H1 (cell line): ENCODE results near the gene CEP70. TPM values are rescaled to one million over a fixed set of nuclear protein-coding genes. Genes with fewer than 3 reads are reported as not detected.
"Not testable (repeated sequence)": the region's sequence is repeated elsewhere in the genome, so short reads cannot be mapped to it uniquely, and the experiment has no call there.

ENCODE experiments used
- CTCF ChIA-PET: fragments of 300-600 bp; sonication (Branson Sonifier 250); formaldehyde crosslinking; loops from one replicate; lab custom pipeline; 2021; ENCODE audit not compliant: partially characterized antibody; lab: Charles Lee
- POLR2A ChIA-PET: fragments of 300-600 bp; sonication (Branson Sonifier 250); formaldehyde crosslinking; loops from one replicate; lab custom pipeline; 2021; ENCODE audit warnings: inconsistent platforms; ENCODE audit not compliant: partially characterized antibody; lab: Charles Lee
- DNase-seq, 2 experiments: peaks; one replicate each; pipeline versions ENCODE4 v3.0.0 to v3.0.0-alpha.2; 2010 to 2022; ENCODE audit warnings: low spot score in 2 of 2, low read depth in 1 of 2, mixed read lengths in 1 of 2
- FAIRE-seq: peaks from 2 replicates; lab custom pipeline; 2011; peaks lifted over from hg19 to GRCh38; lab: Jason Lieb, UNC
- H2AFZ ChIP-seq: 2 replicates; pipeline ENCODE4 v1.8.1; 2012; ENCODE audit warnings: low read length, inconsistent platforms
- H2AK5ac ChIP-seq: 2 replicates; pipeline ENCODE4 v1.6.1; 2013; ENCODE audit warnings: low read depth, low read length
- H2BK120ac ChIP-seq: replicated peaks from 2 replicates; pipeline ENCODE3; 2013; ENCODE audit warnings: low read depth, low read length, inconsistent platforms
- H2BK12ac ChIP-seq: 2 replicates; pipeline ENCODE4 v1.6.1; 2013; ENCODE audit warnings: low read depth, low read length
- H2BK15ac ChIP-seq: 2 replicates; pipeline ENCODE4 v1.6.1; 2013; ENCODE audit warnings: low read length
- H2BK20ac ChIP-seq: 2 replicates; pipeline ENCODE4 v1.6.1; 2013; ENCODE audit warnings: low read length
- H2BK5ac ChIP-seq: 2 replicates; pipeline ENCODE4 v1.6.1; 2013; ENCODE audit warnings: low read depth, low read length
- H3K14ac ChIP-seq: 2 replicates; pipeline ENCODE4 v1.6.1; 2013; ENCODE audit warnings: inconsistent platforms; ENCODE audit not compliant: insufficient read length
- H3K18ac ChIP-seq: 2 replicates; pipeline ENCODE4 v1.6.1; 2013; ENCODE audit warnings: low read length; ENCODE audit errors: extremely low read depth
- H3K23ac ChIP-seq: 2 replicates; pipeline ENCODE4 v1.6.1; 2013; ENCODE audit warnings: inconsistent platforms; ENCODE audit not compliant: insufficient read length
- H3K23me2 ChIP-seq: 2 replicates; pipeline ENCODE4 v1.6.1; 2013; ENCODE audit warnings: low read depth, low read length
- H3K27ac ChIP-seq: 2 replicates; pipeline ENCODE4 v1.6.1; 2011; ENCODE audit warnings: low read depth, low read length, inconsistent platforms
- H3K27me3 ChIP-seq, 4 experiments: replicated peaks in 1 of 4; 1 replicate in 1 of 4; 2 replicates in 3 of 4; pipeline versions ENCODE4 v1.6.1 to v1.8.1; 2011 to 2013; ENCODE audit warnings: low read length in 3 of 4, mild to moderate bottlenecking in 3 of 4, inconsistent platforms in 2 of 4, mixed read lengths in 2 of 4, moderate library complexity in 1 of 4; ENCODE audit not compliant: control insufficient read depth in 3 of 4, insufficient read depth in 3 of 4; ENCODE audit errors: extremely low read depth in 1 of 4
- H3K36me3 ChIP-seq, 4 experiments: 2 replicates each; pipeline versions ENCODE4 v1.6.1 to v1.8.1; 2011 to 2013; ENCODE audit warnings: mild to moderate bottlenecking in 4 of 4, low read length in 3 of 4, moderate library complexity in 2 of 4, control low read depth in 1 of 4, inconsistent platforms in 1 of 4; ENCODE audit not compliant: insufficient read depth in 4 of 4, control insufficient read depth in 2 of 4
- H3K4ac ChIP-seq: replicated peaks from 2 replicates; pipeline ENCODE3; 2013; ENCODE audit warnings: low read length, low read depth, mixed read lengths, inconsistent platforms; ENCODE audit not compliant: insufficient read length
- H3K4me1 ChIP-seq, 4 experiments: replicated peaks in 1 of 4; 1 replicate in 1 of 4; 2 replicates in 3 of 4; pipeline versions ENCODE4 v1.6.1 to v1.8.1; 2011 to 2013; ENCODE audit warnings: low read length in 3 of 4, inconsistent platforms in 2 of 4, mixed read lengths in 1 of 4; ENCODE audit not compliant: insufficient read depth in 4 of 4, control insufficient read depth in 3 of 4
- H3K4me2 ChIP-seq, 2 experiments: 2 replicates each; pipeline versions ENCODE4 v1.6.1 to v1.8.1; 2011 to 2013; ENCODE audit warnings: low read depth in 2 of 2, low read length in 2 of 2, control low read depth in 1 of 2, inconsistent platforms in 1 of 2, mild to moderate bottlenecking in 1 of 2; ENCODE audit not compliant: insufficient read depth in 1 of 2
- H3K4me3 ChIP-seq, 4 experiments: fragments of 200-600, 300-600 bp in 1 of 4; sonication (generic), shearing (Covaris generic), sonication (Bioruptor Twin) in 1 of 4; 2 replicates each; pipeline versions ENCODE4 v1.5.1 to v1.8.1; 2011 to 2016; ENCODE audit warnings: low read length in 4 of 4, low read depth in 3 of 4, control low read depth in 2 of 4, inconsistent platforms in 2 of 4, mild to moderate bottlenecking in 2 of 4, mixed read lengths in 1 of 4, moderate library complexity in 1 of 4; ENCODE audit not compliant: insufficient read depth in 2 of 4; ENCODE audit errors: extremely low read depth in 1 of 4
- H3K56ac ChIP-seq: replicated peaks from 2 replicates; pipeline ENCODE3; 2013; ENCODE audit warnings: low read depth, mild to moderate bottlenecking, mixed read lengths, low read length, inconsistent platforms; ENCODE audit not compliant: insufficient read length
- H3K79me1 ChIP-seq: 2 replicates; pipeline ENCODE4 v1.6.1; 2013; ENCODE audit warnings: low read depth, low read length, control low read depth
- H3K79me2 ChIP-seq, 2 experiments: 2 replicates each; pipeline versions ENCODE4 v1.6.1 to v1.8.1; 2012 to 2013; ENCODE audit warnings: low read length in 2 of 2, mild to moderate bottlenecking in 2 of 2, inconsistent platforms in 1 of 2; ENCODE audit not compliant: insufficient read depth in 2 of 2, control insufficient read depth in 1 of 2
- H3K9ac ChIP-seq, 4 experiments: replicated peaks in 1 of 4; 1 replicate in 1 of 4; 2 replicates in 3 of 4; pipeline versions ENCODE4 v1.6.1 to v1.8.1; 2011 to 2013; ENCODE audit warnings: low read depth in 3 of 4, low read length in 3 of 4, control low read depth in 2 of 4, mild to moderate bottlenecking in 2 of 4, moderate library complexity in 2 of 4, inconsistent platforms in 1 of 4; ENCODE audit errors: extremely low read depth in 1 of 4
- H3K9me3 ChIP-seq, 2 experiments: 2 replicates each; pipeline versions ENCODE4 v1.6.1 to v1.8.1; 2012 to 2013; ENCODE audit warnings: mild to moderate bottlenecking in 2 of 2, moderate library complexity in 2 of 2, control low read depth in 1 of 2, inconsistent platforms in 1 of 2, low read depth in 1 of 2, low read length in 1 of 2, mixed read lengths in 1 of 2; ENCODE audit not compliant: insufficient read depth in 2 of 2
- H4K20me1 ChIP-seq, 2 experiments: replicated peaks in 1 of 2; 2 replicates each; pipeline versions ENCODE3 to v1.8.1; 2011 to 2013; ENCODE audit warnings: inconsistent platforms in 2 of 2, low read length in 2 of 2, mild to moderate bottlenecking in 1 of 2; ENCODE audit not compliant: insufficient read depth in 2 of 2, control insufficient read depth in 1 of 2
- H4K5ac ChIP-seq: 2 replicates; pipeline ENCODE4 v1.6.1; 2013; ENCODE audit warnings: low read length, low read depth, mixed read lengths, inconsistent platforms; ENCODE audit not compliant: insufficient read length
- H4K8ac ChIP-seq: 2 replicates; pipeline ENCODE4 v1.8.0; 2013; ENCODE audit warnings: mild to moderate bottlenecking, moderate library complexity, low read length, inconsistent platforms; ENCODE audit not compliant: insufficient read depth; ENCODE audit errors: extremely low read depth
- H4K91ac ChIP-seq: replicated peaks from 2 replicates; pipeline ENCODE3; 2013; ENCODE audit warnings: low read length, mixed read lengths, inconsistent platforms; ENCODE audit not compliant: insufficient read length
- EP300 ChIP-seq, 2 experiments: IDR thresholded peaks; 1 replicate in 1 of 2; 2 replicates in 1 of 2; pipeline ENCODE4 v1.6.1; 2011 to 2012; ENCODE audit warnings: low read depth in 2 of 2, low read length in 2 of 2, mild to moderate bottlenecking in 2 of 2, borderline replicate concordance in 1 of 2, inconsistent platforms in 1 of 2, moderate library complexity in 1 of 2
- WGBS, 2 experiments: shearing (Covaris generic) in 1 of 2; methylation state at CpG; one replicate each; pipeline versions ENCODE4 v1.1.6 to v1.1.7; 2013 to 2015; ENCODE audit warnings: low lambda C conversion rate in 2 of 2, mixed read lengths in 2 of 2, inconsistent platforms in 1 of 2, low coverage in 1 of 2, missing lambda C conversion rate in 1 of 2; ENCODE audit not compliant: insufficient replicate concordance in 2 of 2, insufficient coverage in 1 of 2, insufficient read length in 1 of 2; ENCODE audit errors: extremely low coverage in 1 of 2, missing lambda C conversion rate in 1 of 2; 5-methylcytosine and 5-hydroxymethylcytosine counted together
- polyA plus RNA-seq, 7 experiments: library from polyadenylated mRNA; depleted of rRNA in 3 of 7; stranded (reverse) in 5 of 7; unstranded in 2 of 7; fragments of >200 nt in 5 of 7; fragments of 200-250 nt in 2 of 7; gene quantifications; 1 replicate in 5 of 7; 2 replicates in 1 of 7; 4 replicates in 1 of 7; pipeline versions ENCODE4 v1.2.1 to v1.2.3, GENCODE V29; 2011 to 2013; ENCODE audit warnings: missing spikeins in 2 of 7, mixed read lengths in 2 of 7
- total RNA-seq: library from RNA; stranded (reverse); fragmentation: NEBNext Ultra II Directional; extraction: Animal tissue kit (Norgen Biotek cat#: 25700); gene quantifications from 2 replicates; pipeline ENCODE4 v1.2.1, GENCODE V29; 2021

Gene CEP70
- total and polyA plus RNA-seq, 2 of the 8 experiments (the other 6 are each of a cell fraction or from before 2014, with no cell fraction given) = 3.9 to 26.2 TPM

- H3K56ac ChIP-seq, H2BK20ac ChIP-seq, H4K5ac ChIP-seq, H4K8ac ChIP-seq, H3K4ac ChIP-seq, H3K36me3 ChIP-seq, POLR2A ChIA-PET, CTCF ChIA-PET, H2BK5ac ChIP-seq, H3K23me2 ChIP-seq, H3K79me1 ChIP-seq, H3K4me2 ChIP-seq, H4K20me1 ChIP-seq, H2BK15ac ChIP-seq, H3K4me3 ChIP-seq, H2AK5ac ChIP-seq, H4K91ac ChIP-seq, H3K27ac ChIP-seq, H3K23ac ChIP-seq, H2AFZ ChIP-seq: not testable (repeated sequence)
- 89% methylated on average over 6 of the region's 6 CpGs; no CpG with 5 or more reads in 1 of the 2 experiments for WGBS, 2 experiments
- TF ChIP-seq EP300 (IDR thresholded peaks at IDR 0.05; ENCODE audit: borderline replicate concordance in 1 of 2, low read depth in 2 of 2, low read length in 2 of 2) = peak in 1 of 2 experiments; percentile 60; a peak in 1 of 3 replicates
- TF ChIP-seq, all 59 proteins: peak for 1; not testable (repeated sequence) for 58
- H3K79me2 ChIP-seq, DNase-seq, H3K18ac ChIP-seq, H2BK12ac ChIP-seq, FAIRE-seq, H3K9ac ChIP-seq, H3K4me1 ChIP-seq, H3K27me3 ChIP-seq, H2BK120ac ChIP-seq, H3K14ac ChIP-seq: not testable (repeated sequence)
- peaks cover 26 to 36% of the 10 kb centered on the region in 2 experiments for H3K9me3 ChIP-seq
Measured at GRCh38 chr3:138486580-138486979, 107.5 kb downstream of the CEP70 start.

- H4K8ac ChIP-seq, H3K79me1 ChIP-seq, H2AK5ac ChIP-seq, H4K91ac ChIP-seq, H2BK20ac ChIP-seq, H4K20me1 ChIP-seq, H3K79me2 ChIP-seq, POLR2A ChIA-PET, H2BK120ac ChIP-seq, H3K23ac ChIP-seq, H3K27ac ChIP-seq, H3K23me2 ChIP-seq, H3K14ac ChIP-seq, H2AFZ ChIP-seq, H2BK5ac ChIP-seq, H3K56ac ChIP-seq, H3K36me3 ChIP-seq, H4K5ac ChIP-seq, H3K27me3 ChIP-seq, H3K4ac ChIP-seq, FAIRE-seq, H3K4me3 ChIP-seq, H3K4me2 ChIP-seq, DNase-seq, H2BK12ac ChIP-seq, H2BK15ac ChIP-seq, H3K4me1 ChIP-seq, H3K18ac ChIP-seq, H3K9ac ChIP-seq: not testable (repeated sequence)
- 98% methylated on average over 13 of the region's 17 CpGs; no CpG with 5 or more reads in 1 of the 2 experiments for WGBS, 2 experiments
- CTCF ChIA-PET = interaction anchor here (0.8 kb wide), 1 partner anchor 110 kb away, joined by 3 read pairs; the partner anchor contains the start of gene CEP70
- peaks cover 24 to 36% of the 10 kb centered on the region in 2 experiments for H3K9me3 ChIP-seq
Measured at GRCh38 chr3:138484672-138485071, 109.4 kb downstream of the CEP70 start.
